HCT116 (cell line): ENCODE measurements around the gene ARFGAP3. TPM values are rescaled to one million over a fixed set of nuclear protein-coding genes. Genes with fewer than 3 reads are reported as not detected.

Experiments used
- ATAC-seq: fragments of 200-7000 bp; cut with Tn5 transposase; 2 replicates; pipeline ENCODE4 v1.9.1; 2020; ENCODE audit warnings: mild to moderate bottlenecking, moderate library complexity
- BruUV-seq: library from RNA; stranded (reverse); fragments of 400-500 nt; replicated peaks from 2 replicates; lab custom pipeline; 2021; lab: Mats Ljungman, UMichigan
- CTCF ChIA-PET: fragments of 300-600 bp; sonication (Branson Sonifier 250); formaldehyde crosslinking; loops from one replicate; lab custom pipeline; 2021; ENCODE audit warnings: antibody characterized with exemption; lab: Charles Lee
- POLR2A ChIA-PET: fragments of 300-600, 350-600 bp; sonication (Branson Sonifier 250); formaldehyde crosslinking; loops from one replicate; lab custom pipeline; 2021; ENCODE audit warnings: antibody characterized with exemption; lab: Charles Lee
- RAD21 ChIA-PET, 2 experiments: fragments of 300-600 bp; sonication (Branson Sonifier 250); formaldehyde crosslinking; loops; one replicate each; lab custom pipeline; 2023; ENCODE audit warnings: low total read pairs in 2 of 2; ENCODE audit not compliant: uncharacterized antibody in 2 of 2, unreplicated experiment in 2 of 2, low non-redundant PET in 1 of 2; lab: Charles Lee
- DNase-seq: peaks from one replicate; pipeline ENCODE4 v3.0.0-alpha.2; 2010; ENCODE audit warnings: low read depth, low spot score
- H2AFZ ChIP-seq: fragments of 200-600 bp; shearing (Covaris generic), sonication (generic); 2 replicates; pipeline ENCODE4 v1.6.1; 2017; ENCODE audit warnings: low read depth, mixed run types, mixed read lengths, antibody characterized with exemption, low read length; ENCODE audit not compliant: poor library complexity, severe bottlenecking
- H3K27ac ChIP-seq: 2 replicates; pipeline ENCODE4 v1.5.1; 2012; ENCODE audit warnings: low read depth, low read length
- H3K27me3 ChIP-seq: fragments of 200-600 bp; sonication (generic); 2 replicates; pipeline ENCODE4 v1.6.1; 2016; ENCODE audit warnings: mixed run types, low read length, mixed read lengths; ENCODE audit not compliant: insufficient read depth
- H3K36me3 ChIP-seq, 2 experiments: fragments of 200-500 bp in 1 of 2; fragments of 200-600 bp in 1 of 2; sonication (Bioruptor generic) in 1 of 2; sonication (generic) in 1 of 2; 2 replicates each; pipeline versions ENCODE4 v1.5.1 to v1.6.1; 2014 to 2016; ENCODE audit warnings: low read length in 2 of 2, inconsistent platforms in 1 of 2, mixed read lengths in 1 of 2, mixed run types in 1 of 2; ENCODE audit not compliant: insufficient read depth in 2 of 2, control insufficient read depth in 1 of 2
- H3K4me1 ChIP-seq, 2 experiments: fragments of 200-600 bp in 1 of 2; sonication (generic) in 1 of 2; 2 replicates each; pipeline versions ENCODE4 v1.5.1 to v1.6.1; 2012 to 2017; ENCODE audit warnings: low read length in 2 of 2, inconsistent platforms in 1 of 2, mild to moderate bottlenecking in 1 of 2, mixed read lengths in 1 of 2, mixed run types in 1 of 2, moderate library complexity in 1 of 2; ENCODE audit not compliant: insufficient read depth in 2 of 2, control insufficient read depth in 1 of 2
- H3K4me2 ChIP-seq: fragments of 200-600 bp; sonication (generic); 2 replicates; pipeline ENCODE4 v1.6.1; 2017; ENCODE audit warnings: mixed run types, low read length, mixed read lengths
- H3K4me3 ChIP-seq, 2 experiments: fragments of 200-600 bp in 1 of 2; sonication (generic) in 1 of 2; replicated peaks in 1 of 2; 2 replicates each; pipeline ENCODE4 v1.5.1; 2011 to 2016; ENCODE audit warnings: low read length in 2 of 2, control low read depth in 1 of 2, low read depth in 1 of 2, mild to moderate bottlenecking in 1 of 2, mixed read lengths in 1 of 2, mixed run types in 1 of 2
- H3K79me2 ChIP-seq: fragments of 200-600 bp; sonication (generic); 2 replicates; pipeline ENCODE4 v1.6.1; 2017; ENCODE audit warnings: mild to moderate bottlenecking, mixed run types, low read length, moderate library complexity, mixed read lengths; ENCODE audit not compliant: insufficient read depth
- H3K9ac ChIP-seq: fragments of 200-600 bp; sonication (generic); 2 replicates; pipeline ENCODE4 v1.6.1; 2016; ENCODE audit warnings: low read length, mixed read lengths
- H3K9me2 ChIP-seq: fragments of 200-600 bp; sonication (generic), shearing (Covaris generic); 2 replicates; pipeline ENCODE4 v1.6.1; 2017; ENCODE audit warnings: mixed run types, mild to moderate bottlenecking, moderate library complexity; ENCODE audit not compliant: insufficient read depth
- H3K9me3 ChIP-seq, 2 experiments: fragments of 200-500 bp in 1 of 2; fragments of 200-600 bp in 1 of 2; sonication (Bioruptor generic) in 1 of 2; sonication (generic) in 1 of 2; 2 replicates each; pipeline ENCODE4 v1.6.1; 2014 to 2017; ENCODE audit warnings: low read length in 2 of 2, mixed read lengths in 2 of 2, inconsistent platforms in 1 of 2, low read depth in 1 of 2, mild to moderate bottlenecking in 1 of 2, mixed run types in 1 of 2, moderate library complexity in 1 of 2; ENCODE audit not compliant: control insufficient read depth in 1 of 2, insufficient read depth in 1 of 2
- H4K20me1 ChIP-seq: fragments of 200-600 bp; sonication (generic), shearing (Covaris generic); 2 replicates; pipeline ENCODE4 v1.6.1; 2017; ENCODE audit warnings: mixed run types, mild to moderate bottlenecking, moderate library complexity; ENCODE audit not compliant: insufficient read depth
- CEBPB ChIP-seq: IDR thresholded peaks from 2 replicates; pipeline ENCODE4 v1.6.1; 2012; ENCODE audit warnings: low read depth
- EGR1 ChIP-seq: IDR thresholded peaks from 2 replicates; pipeline ENCODE4 v1.6.1; 2012; ENCODE audit warnings: low read depth
- EZH2 ChIP-seq: fragments of 200-600 bp; sonication (generic); IDR thresholded peaks from 2 replicates; pipeline ENCODE4 v1.6.1; 2017; ENCODE audit warnings: antibody characterized with exemption, mixed run types
- EZH2phosphoT487 ChIP-seq: fragments of 200-600 bp; IDR thresholded peaks from 2 replicates; pipeline ENCODE4 v1.6.1; 2018; ENCODE audit warnings: antibody characterized with exemption, borderline replicate concordance
- RAD21 ChIP-seq: IDR thresholded peaks from 2 replicates; pipeline ENCODE4 v1.6.1; 2012; ENCODE audit warnings: low read depth, mild to moderate bottlenecking
- SIN3A ChIP-seq: IDR thresholded peaks from 2 replicates; pipeline ENCODE4 v1.6.1; 2012; ENCODE audit warnings: low read depth
- SRF ChIP-seq: IDR thresholded peaks from 2 replicates; pipeline ENCODE4 v1.6.1; 2012; ENCODE audit warnings: low read depth
- YY1 ChIP-seq: IDR thresholded peaks from 2 replicates; pipeline ENCODE4 v1.6.1; 2011; ENCODE audit warnings: low read length, low read depth, moderate library complexity, mild to moderate bottlenecking; ENCODE audit not compliant: insufficient replicate concordance; ENCODE audit errors: extremely low read depth
- ZFX ChIP-seq: fragments of 450-650 bp; IDR thresholded peaks from 2 replicates; pipeline ENCODE4 v1.6.1; 2017
- ZNF274 ChIP-seq: fragments of 200-500 bp; sonication (Bioruptor generic); IDR thresholded peaks from 2 replicates; pipeline ENCODE4 v1.6.1; 2014; ENCODE audit warnings: mild to moderate bottlenecking, low read depth, low read length, inconsistent platforms
- intact Hi-C: fragments of 100-400 bp; cut with micrococcal nuclease; formaldehyde crosslinking; loops from 2 replicates; pipeline ENCODE4 v1.10.0; 2022
- total RNA-seq: library from RNA; stranded (reverse); gene quantifications from one replicate; pipeline ENCODE4 v1.2.1, GENCODE V29; 2021; ENCODE audit not compliant: unreplicated experiment
- TF ChIP-seq, protein P1 (sequence below): IDR thresholded peaks from 2 replicates; pipeline ENCODE4 v1.6.1; 2011; ENCODE audit warnings: mild to moderate bottlenecking, low read length, moderate library complexity; ENCODE audit not compliant: insufficient replicate concordance; ENCODE audit errors: extremely low read depth
- TF ChIP-seq, protein P2 (sequence below): IDR thresholded peaks from 2 replicates; pipeline ENCODE4 v1.6.1; 2012
- TF ChIP-seq, protein P3 (sequence below), 3 experiments: fragments of 200-600 bp in 1 of 3; sonication (generic) in 1 of 3; IDR thresholded peaks in 2 of 3; conservative IDR thresholded peaks in 1 of 3; 2 replicates each; pipeline ENCODE4 v1.5.1; 2012 to 2017; ENCODE audit warnings: low read depth in 2 of 3, low read length in 2 of 3, antibody characterized with exemption in 1 of 3, borderline replicate concordance in 1 of 3, control low read depth in 1 of 3, mild to moderate bottlenecking in 1 of 3, mixed read lengths in 1 of 3, mixed run types in 1 of 3, moderate library complexity in 1 of 3; ENCODE audit not compliant: insufficient read depth in 1 of 3

Gene ARFGAP3
- total RNA-seq, 1 experiment from 2014 or later: 15.4 TPM

DNA sequence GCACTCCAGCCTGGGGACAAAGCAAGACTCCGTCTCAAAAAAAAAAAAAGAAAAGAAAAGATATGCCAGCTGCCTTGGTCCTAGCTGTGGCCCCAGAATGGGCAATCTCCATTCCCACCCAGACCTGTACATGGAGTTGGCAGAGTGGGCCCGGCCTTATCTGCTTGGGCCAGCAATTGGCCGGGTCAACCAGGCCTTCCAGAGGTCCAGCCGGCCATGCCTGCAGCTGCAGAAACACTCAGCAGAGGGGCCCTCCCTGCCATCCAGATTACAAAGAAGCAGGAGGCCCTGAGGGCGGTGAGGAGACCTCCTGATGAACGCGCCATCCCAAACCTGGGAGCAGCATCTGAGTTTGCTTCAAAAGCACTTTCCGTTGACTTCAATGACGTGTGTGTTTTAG lies 26.9 kb upstream of the ARFGAP3 start:
- H2AFZ ChIP-seq: no peak overlapping the region
- no peaks in the 10 kb centered on the region for H3K9me3 ChIP-seq
- no peaks in the 10 kb centered on the region for H3K79me2 ChIP-seq
- no peak overlapping the region for H3K4me3 ChIP-seq
- intact Hi-C loops: no loop called here
- POLR2A ChIA-PET: no interaction called here
- TF ChIP-seq, protein P1, sequence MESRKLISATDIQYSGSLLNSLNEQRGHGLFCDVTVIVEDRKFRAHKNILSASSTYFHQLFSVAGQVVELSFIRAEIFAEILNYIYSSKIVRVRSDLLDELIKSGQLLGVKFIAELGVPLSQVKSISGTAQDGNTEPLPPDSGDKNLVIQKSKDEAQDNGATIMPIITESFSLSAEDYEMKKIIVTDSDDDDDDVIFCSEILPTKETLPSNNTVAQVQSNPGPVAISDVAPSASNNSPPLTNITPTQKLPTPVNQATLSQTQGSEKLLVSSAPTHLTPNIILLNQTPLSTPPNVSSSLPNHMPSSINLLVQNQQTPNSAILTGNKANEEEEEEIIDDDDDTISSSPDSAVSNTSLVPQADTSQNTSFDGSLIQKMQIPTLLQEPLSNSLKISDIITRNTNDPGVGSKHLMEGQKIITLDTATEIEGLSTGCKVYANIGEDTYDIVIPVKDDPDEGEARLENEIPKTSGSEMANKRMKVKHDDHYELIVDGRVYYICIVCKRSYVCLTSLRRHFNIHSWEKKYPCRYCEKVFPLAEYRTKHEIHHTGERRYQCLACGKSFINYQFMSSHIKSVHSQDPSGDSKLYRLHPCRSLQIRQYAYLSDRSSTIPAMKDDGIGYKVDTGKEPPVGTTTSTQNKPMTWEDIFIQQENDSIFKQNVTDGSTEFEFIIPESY: no peak
- TF ChIP-seq YY1 (no peak), SIN3A (no peak), EZH2 (no peak), CEBPB (no peak), EZH2phosphoT487 (no peak), EGR1 (no peak), RAD21 (no peak), ZNF274 (no peak), ZFX (no peak), SRF (no peak)
- TF ChIP-seq, protein P2, sequence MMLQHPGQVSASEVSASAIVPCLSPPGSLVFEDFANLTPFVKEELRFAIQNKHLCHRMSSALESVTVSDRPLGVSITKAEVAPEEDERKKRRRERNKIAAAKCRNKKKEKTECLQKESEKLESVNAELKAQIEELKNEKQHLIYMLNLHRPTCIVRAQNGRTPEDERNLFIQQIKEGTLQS: no peak
- TF ChIP-seq, protein P3, sequence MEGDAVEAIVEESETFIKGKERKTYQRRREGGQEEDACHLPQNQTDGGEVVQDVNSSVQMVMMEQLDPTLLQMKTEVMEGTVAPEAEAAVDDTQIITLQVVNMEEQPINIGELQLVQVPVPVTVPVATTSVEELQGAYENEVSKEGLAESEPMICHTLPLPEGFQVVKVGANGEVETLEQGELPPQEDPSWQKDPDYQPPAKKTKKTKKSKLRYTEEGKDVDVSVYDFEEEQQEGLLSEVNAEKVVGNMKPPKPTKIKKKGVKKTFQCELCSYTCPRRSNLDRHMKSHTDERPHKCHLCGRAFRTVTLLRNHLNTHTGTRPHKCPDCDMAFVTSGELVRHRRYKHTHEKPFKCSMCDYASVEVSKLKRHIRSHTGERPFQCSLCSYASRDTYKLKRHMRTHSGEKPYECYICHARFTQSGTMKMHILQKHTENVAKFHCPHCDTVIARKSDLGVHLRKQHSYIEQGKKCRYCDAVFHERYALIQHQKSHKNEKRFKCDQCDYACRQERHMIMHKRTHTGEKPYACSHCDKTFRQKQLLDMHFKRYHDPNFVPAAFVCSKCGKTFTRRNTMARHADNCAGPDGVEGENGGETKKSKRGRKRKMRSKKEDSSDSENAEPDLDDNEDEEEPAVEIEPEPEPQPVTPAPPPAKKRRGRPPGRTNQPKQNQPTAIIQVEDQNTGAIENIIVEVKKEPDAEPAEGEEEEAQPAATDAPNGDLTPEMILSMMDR (IDR thresholded peaks at IDR 0.05 in 2 of 3, conservative IDR thresholded peaks at IDR 0.05 in 1 of 3; ENCODE audit: borderline replicate concordance in 1 of 3, insufficient read depth in 1 of 3, low read depth in 2 of 3, low read length in 2 of 3): no peak
- H3K36me3 ChIP-seq: peaks cover 12 to 19% of the 10 kb centered on the region in 2 experiments; a peak in 3 of 4 replicates
- no peaks in the 10 kb centered on the region for H3K27me3 ChIP-seq
- no TSS peak for BruUV-seq
- DNase-seq (no peak), ATAC-seq (no peak)
- H3K27ac ChIP-seq: no peak overlapping the region
- no peak overlapping the region for H3K4me2 ChIP-seq
- no peaks in the 10 kb centered on the region; a peak in 1 of 4 replicates for H3K4me1 ChIP-seq
- no peak overlapping the region for H3K9ac ChIP-seq
- no peaks in the 10 kb centered on the region for H3K9me2 ChIP-seq
- RAD21 ChIA-PET: no interaction called here
- CTCF ChIA-PET: interaction anchor here (1.1 kb wide), 1 partner anchor 16 kb away, joined by 4 read pairs; no protein-coding TSS in a partner anchor
- no peaks in the 10 kb centered on the region for H4K20me1 ChIP-seq
